ENCODE data around the gene SPACA5.
"Not testable (repeated sequence)": the region's sequence is repeated elsewhere in the genome, so short reads cannot be mapped to it uniquely, and the experiment has no call there.

The SPACA5 gene

GRCh38 chrX:48025561-48025960, 18.8 kb downstream of the SPACA5 start:
- H3K4me3 ChIP-seq (replicated peaks; ENCODE audit: low read depth, low read length): no peak overlapping the region
- TF ChIP-seq CTCF (IDR thresholded peaks at IDR 0.05; ENCODE audit: low read length, missing control alignments): peak; percentile 51
- peak; percentile 76 for DNase-seq (ENCODE audit: low read depth)

- DNase-seq (ENCODE audit: low read depth); H3K4me3 ChIP-seq (replicated peaks; ENCODE audit: low read depth, low read length): not testable (repeated sequence)
Observed at GRCh38 chrX:48027545-48027944, 20.8 kb downstream of the SPACA5 start.

GRCh38 chrX:48028091-48028490, 21.3 kb downstream of the SPACA5 start:
- no peak for DNase-seq (ENCODE audit: low read depth)
- no peak for TF ChIP-seq CTCF (IDR thresholded peaks at IDR 0.05; ENCODE audit: low read length, missing control alignments)
- no peak overlapping the region for H3K4me3 ChIP-seq (replicated peaks; ENCODE audit: low read depth, low read length)

- no peak for DNase-seq (ENCODE audit: low read depth)
- TF ChIP-seq CTCF (IDR thresholded peaks at IDR 0.05; ENCODE audit: low read length, missing control alignments): no peak
- no peak overlapping the region for H3K4me3 ChIP-seq (replicated peaks; ENCODE audit: low read depth, low read length)
Observed at GRCh38 chrX:48030237-48030636, 23.4 kb downstream of the SPACA5 start.

GRCh38 chrX:48030641-48031173, 23.9 kb downstream of the SPACA5 start:
- H3K4me3 ChIP-seq (replicated peaks; ENCODE audit: low read depth, low read length); DNase-seq (ENCODE audit: low read depth): not testable (repeated sequence)

- H3K4me3 ChIP-seq (replicated peaks; ENCODE audit: low read depth, low read length): no peak overlapping the region
- peak; percentile 60 for DNase-seq (ENCODE audit: low read depth)
- no peak for TF ChIP-seq CTCF (IDR thresholded peaks at IDR 0.05; ENCODE audit: low read length, missing control alignments)
Observed at GRCh38 chrX:48035891-48036290, 29.1 kb downstream of the SPACA5 start.

- no peak for TF ChIP-seq CTCF (IDR thresholded peaks at IDR 0.05; ENCODE audit: low read length, missing control alignments)
- no peak for DNase-seq (ENCODE audit: low read depth)
- no peak overlapping the region for H3K4me3 ChIP-seq (replicated peaks; ENCODE audit: low read depth, low read length)
Observed at GRCh38 chrX:48043056-48043455, 36.3 kb downstream of the SPACA5 start.

- peak; percentile 91 for DNase-seq (ENCODE audit: low read depth)
- no peak for TF ChIP-seq CTCF (IDR thresholded peaks at IDR 0.05; ENCODE audit: low read length, missing control alignments)
- H3K4me3 ChIP-seq (replicated peaks; ENCODE audit: low read depth, low read length): no peak overlapping the region
Observed at GRCh38 chrX:48045410-48046311, 38.9 kb downstream of the SPACA5 start.
